Body of pancreas (tissue), 4 donors: ENCODE data around the gene C1orf94.

ENCODE experiments used
- CTCF ChIP-seq, 7 experiments: fragments of 450-650 bp in 4 of 7; fragments of 200-600 bp in 3 of 7; sonication (generic) in 3 of 7; IDR thresholded peaks; one replicate each; pipeline ENCODE4 v1.5.1; 2016 to 2019; ENCODE audit warnings: antibody characterized with exemption in 7 of 7
- POLR2A ChIP-seq, 3 donors: fragments of 450-650 bp; IDR thresholded peaks; one replicate each; pipeline ENCODE4 v1.6.1; 2016; ENCODE audit warnings: antibody characterized with exemption in 3 of 3, mild to moderate bottlenecking in 2 of 3

DNA sequence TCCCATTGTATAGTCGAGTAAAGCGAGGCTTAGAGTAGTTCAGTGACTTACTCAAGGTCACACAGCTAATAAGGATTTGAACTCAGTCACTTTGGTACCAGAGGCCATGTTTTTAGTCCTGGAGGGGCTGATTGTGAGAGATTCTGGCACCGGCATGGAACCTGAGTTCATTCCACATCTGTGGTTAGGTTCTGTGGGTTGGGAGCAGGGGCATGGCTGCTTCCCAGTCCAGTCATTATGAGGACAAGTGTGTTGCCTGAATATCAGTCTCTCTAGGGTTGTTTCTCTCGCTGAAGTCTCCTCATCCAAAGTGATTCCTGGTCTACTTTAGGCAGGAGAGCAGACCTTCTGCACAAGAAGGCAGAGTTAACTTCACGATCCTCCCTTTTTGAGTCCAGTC, 90.6 kb downstream of the C1orf94 start:
- TF ChIP-seq CTCF (IDR thresholded peaks at IDR 0.05), result no peak
- no peak for TF ChIP-seq POLR2A (IDR thresholded peaks at IDR 0.05)
